Measurements from ENCODE around the gene OIT3. TPM values are rescaled to one million over a fixed set of nuclear protein-coding genes. Genes with fewer than 3 reads are reported as not detected.

The OIT3 gene
- total RNA-seq = not detected

DNA sequence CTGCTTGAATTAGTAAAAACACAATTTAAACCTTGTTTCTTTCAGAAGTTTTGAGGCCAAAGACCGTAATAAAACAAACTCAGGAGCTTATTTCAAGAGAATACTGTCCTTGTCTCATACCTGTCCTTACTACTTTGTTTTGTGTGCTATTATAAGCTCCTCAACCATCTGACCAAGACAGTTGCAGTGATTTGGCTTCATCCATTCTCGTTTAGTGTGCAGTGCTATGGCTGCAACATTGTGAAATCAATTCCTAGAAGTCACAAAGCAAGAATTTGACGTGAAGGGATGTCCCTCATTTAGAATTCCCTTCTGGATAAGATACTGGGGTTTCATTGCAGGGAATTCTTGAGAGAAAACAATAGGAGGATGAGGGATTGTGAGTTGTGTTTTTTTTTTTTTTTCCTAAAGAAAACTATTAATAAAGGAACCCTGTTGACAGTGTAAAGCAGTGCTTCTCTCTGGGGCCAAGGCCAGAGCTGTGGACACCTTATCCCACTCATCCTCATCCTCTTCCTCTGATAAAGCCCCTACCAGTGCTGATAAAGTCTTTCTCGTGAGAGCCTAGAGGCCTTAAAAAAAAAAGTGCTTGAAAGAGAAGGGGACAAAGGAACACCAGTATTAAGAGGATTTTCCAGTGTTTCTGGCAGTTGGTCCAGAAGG is at the start of gene OIT3:
TSS of gene OIT3 (plus strand) at position 604 of the 663 bp plus-strand sequence. CDS start 60 bp downstream, outside the sequence.
- H3K27me3 Mint-ChIP-seq = peaks cover 11% of the 10 kb centered on the region
- POLR2A ChIA-PET = interaction anchor here (0.7 kb wide), 1 partner anchor 206 kb away, joined by 4 read pairs; no protein-coding TSS in a partner anchor

DNA sequence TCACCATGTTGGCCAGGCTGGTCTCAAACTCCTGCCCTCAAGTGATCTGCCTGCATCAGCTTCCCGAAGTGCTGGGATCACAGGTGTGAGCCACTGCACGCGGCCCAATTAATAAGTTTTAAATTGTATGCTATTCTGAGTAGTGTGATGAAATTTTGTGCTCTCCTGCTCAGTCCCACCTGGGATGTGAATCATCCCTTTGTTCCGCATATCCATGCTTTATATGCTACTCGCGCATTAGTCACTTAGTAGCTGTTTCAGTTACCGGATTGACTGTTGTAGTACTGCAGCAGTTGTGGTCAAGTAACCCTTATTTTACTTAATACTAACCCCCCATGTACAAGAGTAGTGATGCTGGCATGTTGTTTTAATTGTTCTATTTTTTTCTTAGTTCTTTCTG is 47.3 kb upstream of the OIT3 start:
- POLR2A ChIA-PET = no interaction called here

More for the DNA sequence above, at the start of gene OIT3:
- no peak for DNase-seq
- peaks cover 3% of the 10 kb centered on the region for H3K4me1 Mint-ChIP-seq
- no peak within 1 kb of the TSS for H3K4me3 Mint-ChIP-seq
- H3K9me3 Mint-ChIP-seq = no peaks in the 10 kb centered on the region
- H3K36me3 Mint-ChIP-seq (ENCODE audit: low read depth) = peaks cover 7% of the 10 kb centered on the region
- CTCF ChIA-PET = no interaction called here
- no peak within 1 kb of the TSS for H3K27ac Mint-ChIP-seq

DNA sequence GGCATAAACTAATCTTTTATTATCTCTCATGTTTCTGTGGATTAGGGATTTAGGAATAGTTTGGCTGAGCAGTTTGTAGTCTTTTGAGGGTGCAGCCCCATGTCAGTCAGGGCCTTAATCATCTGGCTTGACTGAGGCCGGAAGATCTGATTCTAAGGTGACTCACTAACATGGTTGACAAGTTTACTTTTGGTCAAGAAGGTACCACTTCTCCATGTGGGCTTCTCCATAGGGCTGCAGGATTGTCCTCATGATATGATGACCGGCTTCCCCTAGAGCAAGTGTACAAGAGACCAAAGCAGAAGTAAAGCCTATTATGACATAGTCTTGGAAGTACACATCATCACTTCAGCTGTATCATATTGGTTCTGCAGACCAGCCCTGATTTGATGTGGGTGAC is 45.9 kb upstream of the OIT3 start:
- peaks cover 6% of the 10 kb centered on the region for H3K9me3 Mint-ChIP-seq
- H3K4me1 Mint-ChIP-seq = no peaks in the 10 kb centered on the region
- no peaks in the 10 kb centered on the region for H3K27me3 Mint-ChIP-seq
- H3K27ac Mint-ChIP-seq = no peak overlapping the region
- DNase-seq = no peak
- peaks cover 2% of the 10 kb centered on the region for H3K36me3 Mint-ChIP-seq (ENCODE audit: low read depth)
- ChIA-PET POLR2A (no interaction called here), CTCF (no interaction called here)
- H3K4me3 Mint-ChIP-seq = no peak overlapping the region

More for the DNA sequence above, 47.3 kb upstream of the OIT3 start:
- Mint-ChIP-seq H3K4me1 (peaks cover 10% of the 10 kb centered on the region), H3K27me3 (no peaks in the 10 kb centered on the region), H3K36me3 (ENCODE audit: low read depth) (peaks cover under 1% of the 10 kb centered on the region), H3K27ac (no peak overlapping the region), H3K9me3 (peaks cover 2% of the 10 kb centered on the region), H3K4me3 (no peak overlapping the region)
- CTCF ChIA-PET = interaction anchor here (0.6 kb wide), 1 partner anchor 31 kb away, joined by 3 read pairs; no protein-coding TSS in a partner anchor
- no peak for DNase-seq

DNA sequence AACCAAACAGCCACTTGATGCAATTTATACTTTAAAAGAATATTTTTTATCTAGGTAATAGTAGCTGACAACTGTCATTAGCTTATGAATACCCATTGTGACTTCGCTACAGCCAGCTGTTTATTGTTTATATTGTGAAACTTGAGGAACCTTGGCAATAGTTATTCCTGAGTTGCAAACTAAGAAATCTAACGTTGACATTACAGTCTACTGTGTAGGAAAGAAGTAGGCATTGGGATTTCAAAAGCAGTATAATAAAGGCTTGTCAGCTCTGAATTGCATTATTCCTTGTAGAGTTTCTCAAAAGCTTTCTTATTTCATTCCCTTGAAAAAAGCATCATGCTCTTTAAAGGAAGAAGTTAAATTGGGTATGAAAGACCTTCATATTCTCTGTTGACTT is 42.7 kb upstream of the OIT3 start:
- no peak overlapping the region for H3K27ac Mint-ChIP-seq
- CTCF ChIA-PET = interaction anchor here (1.0 kb wide), 1 partner anchor 26 kb away, joined by 3 read pairs; no protein-coding TSS in a partner anchor

DNA sequence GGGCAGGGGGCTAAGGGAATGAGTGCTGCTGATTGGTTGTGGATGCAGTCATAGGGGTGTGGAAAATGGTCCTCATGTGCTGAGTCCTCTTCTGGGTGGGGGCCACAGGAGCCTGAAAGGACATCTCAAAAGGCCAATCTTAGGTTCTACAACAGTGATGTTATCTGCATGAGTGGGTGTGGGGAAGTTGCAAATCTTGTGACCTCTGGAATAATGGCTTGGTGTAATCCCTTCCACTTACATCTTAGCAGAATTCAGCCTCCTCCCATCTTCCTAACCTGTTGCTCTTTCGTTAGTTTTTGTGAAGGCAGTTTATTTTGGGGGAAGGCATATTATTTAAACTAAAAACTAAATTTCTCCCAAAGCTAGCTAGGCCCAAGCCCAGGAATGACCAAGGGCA is 42.0 kb upstream of the OIT3 start:
- H3K4me1 Mint-ChIP-seq = no peaks in the 10 kb centered on the region
- POLR2A ChIA-PET = no interaction called here
- no peak overlapping the region for H3K4me3 Mint-ChIP-seq

More for the DNA sequence above, 42.7 kb upstream of the OIT3 start:
- H3K4me1 Mint-ChIP-seq = no peaks in the 10 kb centered on the region
- H3K4me3 Mint-ChIP-seq = no peak overlapping the region
- H3K9me3 Mint-ChIP-seq = peaks cover 6% of the 10 kb centered on the region
- H3K27me3 Mint-ChIP-seq = no peaks in the 10 kb centered on the region
- peaks cover 2% of the 10 kb centered on the region for H3K36me3 Mint-ChIP-seq (ENCODE audit: low read depth)
- POLR2A ChIA-PET = no interaction called here
- DNase-seq = no peak

DNA sequence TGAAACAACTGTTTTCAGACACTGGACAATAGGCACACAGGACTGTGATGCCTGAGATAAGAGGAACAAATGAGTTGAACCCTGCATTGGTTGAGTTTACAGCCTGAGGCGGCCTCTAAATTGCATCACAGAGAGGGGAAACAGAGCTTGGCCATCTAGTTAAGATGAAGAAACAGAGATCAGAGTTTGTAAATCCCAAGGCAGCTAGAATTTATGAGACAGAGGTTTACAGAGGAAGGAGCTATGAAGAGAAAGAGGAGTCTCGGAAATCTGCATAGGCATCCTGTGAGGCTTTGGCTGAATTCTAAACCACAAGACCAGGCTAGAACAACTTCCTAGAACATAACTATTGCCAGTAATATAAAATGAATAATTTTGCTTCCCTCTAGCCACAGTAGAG is 41.0 kb upstream of the OIT3 start:
- no peak for DNase-seq
- H3K27me3 Mint-ChIP-seq = no peaks in the 10 kb centered on the region
- ChIA-PET POLR2A (no interaction called here), CTCF (no interaction called here)
- peaks cover 2% of the 10 kb centered on the region for H3K36me3 Mint-ChIP-seq (ENCODE audit: low read depth)
- no peak overlapping the region for H3K4me3 Mint-ChIP-seq
- no peaks in the 10 kb centered on the region for H3K4me1 Mint-ChIP-seq
- no peak overlapping the region for H3K27ac Mint-ChIP-seq
- peaks cover 6% of the 10 kb centered on the region for H3K9me3 Mint-ChIP-seq

More for the DNA sequence above, 42.0 kb upstream of the OIT3 start:
- no peak for DNase-seq
- Mint-ChIP-seq H3K9me3 (peaks cover 6% of the 10 kb centered on the region), H3K36me3 (ENCODE audit: low read depth) (peaks cover 2% of the 10 kb centered on the region), H3K27me3 (no peaks in the 10 kb centered on the region), H3K27ac (no peak overlapping the region)
- CTCF ChIA-PET = no interaction called here

DNA sequence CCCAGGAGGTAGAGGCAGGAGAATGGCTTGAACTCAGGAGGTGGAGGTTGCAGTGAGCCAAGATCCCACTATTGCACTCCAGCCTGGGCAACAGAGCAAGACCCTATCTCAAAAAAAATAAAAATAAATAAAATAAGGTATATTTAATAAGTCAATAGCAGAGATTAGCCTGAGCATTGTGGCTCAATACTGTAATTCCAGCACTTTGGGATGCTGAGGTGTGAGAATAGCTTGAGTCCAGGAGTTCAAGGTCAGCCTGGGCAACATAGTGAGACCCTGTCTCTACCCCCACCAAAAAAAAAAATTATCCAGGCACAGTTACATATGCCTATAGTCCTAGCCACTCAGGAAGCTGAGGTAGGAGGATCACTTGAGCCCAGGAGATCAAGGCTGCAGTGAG is 38.4 kb upstream of the OIT3 start:
- Mint-ChIP-seq H3K36me3 (ENCODE audit: low read depth) (peaks cover 4% of the 10 kb centered on the region), H3K27me3 (no peaks in the 10 kb centered on the region), H3K4me1 (no peaks in the 10 kb centered on the region), H3K4me3 (no peak overlapping the region), H3K9me3 (peaks cover 6% of the 10 kb centered on the region), H3K27ac (no peak overlapping the region)
- CTCF ChIA-PET = no interaction called here
- POLR2A ChIA-PET = no interaction called here
- no peak for DNase-seq

DNA sequence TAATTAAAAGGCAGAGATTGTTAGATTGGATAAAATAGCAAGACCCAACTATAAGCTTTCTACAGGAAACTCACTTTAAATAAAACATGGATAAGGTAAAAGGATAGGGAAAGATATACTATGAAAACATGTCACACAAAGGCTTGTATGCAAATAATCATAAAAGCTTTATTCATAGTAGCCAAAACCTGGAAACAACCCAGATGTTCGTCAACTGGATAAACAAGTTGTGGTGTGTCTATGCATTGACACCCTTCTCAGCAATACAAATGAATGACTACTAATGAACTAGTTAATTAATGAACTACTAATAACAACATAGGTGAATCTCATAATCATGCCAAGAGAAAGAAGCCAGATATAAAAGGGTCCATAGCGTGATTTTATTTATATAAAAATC is 37.7 kb upstream of the OIT3 start:
- no peaks in the 10 kb centered on the region for H3K4me1 Mint-ChIP-seq
- ChIA-PET POLR2A (no interaction called here), CTCF (no interaction called here)

DNA sequence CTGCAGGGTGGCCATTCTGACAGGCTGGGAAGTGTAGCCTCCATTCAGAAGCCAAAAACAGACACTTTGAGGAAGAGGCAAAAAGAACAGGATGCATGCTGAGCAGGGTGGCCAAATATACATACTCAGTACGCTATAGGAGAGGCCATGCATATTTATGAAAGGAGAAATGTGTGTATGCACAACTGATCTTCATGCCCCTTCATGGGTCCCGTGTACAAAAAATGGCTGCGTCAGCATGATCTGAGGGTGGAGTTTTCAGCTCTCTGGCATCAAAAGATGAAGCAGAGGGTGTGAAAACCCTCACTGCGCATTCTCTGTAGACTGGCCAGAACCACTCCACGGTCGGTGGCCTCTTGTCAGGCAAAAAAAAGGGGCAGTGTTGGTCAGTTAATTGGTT is 35.5 kb upstream of the OIT3 start:
- Mint-ChIP-seq H3K9me3 (no peaks in the 10 kb centered on the region), H3K4me3 (no peak overlapping the region), H3K4me1 (no peaks in the 10 kb centered on the region), H3K27me3 (no peaks in the 10 kb centered on the region), H3K36me3 (ENCODE audit: low read depth) (peaks cover 2% of the 10 kb centered on the region), H3K27ac (no peak overlapping the region)
- no peak for DNase-seq
- CTCF ChIA-PET = interaction anchor here (0.9 kb wide), 1 partner anchor 45 kb away, joined by 4 read pairs; no protein-coding TSS in a partner anchor
- POLR2A ChIA-PET = no interaction called here

More for the DNA sequence above, 37.7 kb upstream of the OIT3 start:
- Mint-ChIP-seq H3K9me3 (peaks cover 6% of the 10 kb centered on the region), H3K36me3 (ENCODE audit: low read depth) (peaks cover 4% of the 10 kb centered on the region), H3K27me3 (no peaks in the 10 kb centered on the region), H3K4me3 (no peak overlapping the region), H3K27ac (no peak overlapping the region)
- no peak for DNase-seq

DNA sequence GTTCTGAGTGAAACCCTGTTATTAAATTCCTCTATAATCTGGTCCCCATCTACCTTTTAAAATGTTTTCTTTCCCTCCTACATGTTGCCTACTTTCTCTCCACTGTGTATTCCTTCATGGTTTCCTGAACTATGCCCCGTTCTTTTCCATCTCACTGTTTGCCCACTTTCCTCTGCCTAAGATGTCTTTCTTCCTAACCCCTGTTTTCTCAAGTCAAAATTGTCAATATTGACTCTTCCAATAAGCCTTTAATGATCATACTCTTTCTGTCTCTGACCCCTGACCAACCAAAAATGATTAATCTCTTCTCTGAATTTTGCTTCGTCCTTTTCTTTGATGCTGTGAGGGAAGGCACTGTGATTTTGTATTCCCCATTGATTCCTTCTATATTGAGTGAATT is 30.6 kb upstream of the OIT3 start:
- DNase-seq = no peak
- Mint-ChIP-seq H3K27ac (no peak overlapping the region), H3K9me3 (no peaks in the 10 kb centered on the region), H3K4me3 (no peak overlapping the region), H3K27me3 (no peaks in the 10 kb centered on the region), H3K36me3 (ENCODE audit: low read depth) (peaks cover 2% of the 10 kb centered on the region), H3K4me1 (no peaks in the 10 kb centered on the region)
- POLR2A ChIA-PET = no interaction called here
- CTCF ChIA-PET = no interaction called here

DNA sequence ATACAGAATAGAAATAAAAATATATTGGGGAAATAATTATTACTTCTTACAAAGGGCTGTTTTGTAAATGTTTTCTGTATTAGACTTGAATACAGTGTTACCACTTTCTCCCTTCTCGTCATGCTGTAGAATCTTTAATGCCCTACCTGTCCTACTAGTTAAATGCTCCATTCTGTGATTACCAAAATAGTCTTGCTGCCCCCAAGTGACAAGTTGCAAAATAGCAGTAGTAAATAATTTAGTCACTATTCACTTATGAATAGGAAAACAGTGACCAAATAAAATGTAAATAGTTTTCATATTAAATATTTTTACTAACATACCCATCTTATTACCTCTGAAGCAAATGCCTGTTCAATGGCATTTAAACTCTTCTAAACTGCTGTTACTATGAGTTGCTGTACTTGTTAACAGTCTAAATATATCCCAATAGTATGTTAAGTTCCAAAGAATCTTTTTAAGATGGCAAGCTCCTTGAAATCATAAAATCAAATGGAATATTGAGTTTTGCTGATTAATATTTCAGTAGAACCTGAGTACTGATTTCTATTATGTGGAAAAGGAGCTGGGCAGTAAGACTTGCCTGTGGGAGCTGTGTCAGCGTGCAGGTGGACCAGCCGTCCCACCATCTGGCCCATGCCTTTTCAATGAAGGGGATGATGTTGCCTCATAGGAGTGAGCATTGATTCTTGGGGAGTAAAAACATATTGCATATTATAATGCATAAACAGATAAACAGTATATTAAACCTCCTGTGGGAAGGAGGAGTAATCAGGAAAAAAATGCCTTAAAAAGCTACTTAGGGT is 18.1 kb upstream of the OIT3 start:
- Mint-ChIP-seq H3K9me3 (no peaks in the 10 kb centered on the region), H3K36me3 (ENCODE audit: low read depth) (peaks cover 8% of the 10 kb centered on the region), H3K4me1 (no peaks in the 10 kb centered on the region), H3K4me3 (no peak overlapping the region), H3K27me3 (no peaks in the 10 kb centered on the region), H3K27ac (no peak overlapping the region)
- no peak for DNase-seq
- ChIA-PET POLR2A (interaction anchor here (1.0 kb wide), 1 partner anchor 222 kb away, joined by 3 read pairs; no protein-coding TSS in a partner anchor), CTCF (interaction anchor here (1.8 kb wide), 2 partner anchors 15 to 511 kb away, joined by 5 to 7 read pairs; no protein-coding TSS in a partner anchor)

DNA sequence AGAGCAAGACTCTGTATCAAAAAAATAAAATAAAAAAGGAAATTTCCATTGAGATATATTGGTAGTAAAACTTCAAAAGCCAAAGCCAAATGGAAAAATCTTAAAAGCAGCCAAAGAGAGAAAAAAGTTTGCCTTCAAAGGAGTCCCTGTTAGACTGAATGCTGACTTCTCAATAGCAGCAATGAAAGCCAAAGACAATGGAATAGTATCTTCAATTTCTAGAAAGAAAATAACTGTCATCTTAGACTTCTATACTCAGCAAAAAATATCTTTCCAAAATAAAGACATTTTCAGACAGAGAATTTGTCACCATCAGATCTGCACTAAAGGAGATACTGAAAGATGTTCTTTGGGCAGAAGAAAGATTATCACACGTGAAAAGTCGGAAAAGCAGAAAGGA is 14.3 kb upstream of the OIT3 start:
- H3K27ac Mint-ChIP-seq = no peak overlapping the region
- H3K4me3 Mint-ChIP-seq = no peak overlapping the region
- H3K9me3 Mint-ChIP-seq = no peaks in the 10 kb centered on the region
- no peak for DNase-seq
- CTCF ChIA-PET = no interaction called here
- H3K36me3 Mint-ChIP-seq (ENCODE audit: low read depth) = peaks cover 13% of the 10 kb centered on the region
- POLR2A ChIA-PET = no interaction called here
- H3K4me1 Mint-ChIP-seq = no peaks in the 10 kb centered on the region
- H3K27me3 Mint-ChIP-seq = no peaks in the 10 kb centered on the region

DNA sequence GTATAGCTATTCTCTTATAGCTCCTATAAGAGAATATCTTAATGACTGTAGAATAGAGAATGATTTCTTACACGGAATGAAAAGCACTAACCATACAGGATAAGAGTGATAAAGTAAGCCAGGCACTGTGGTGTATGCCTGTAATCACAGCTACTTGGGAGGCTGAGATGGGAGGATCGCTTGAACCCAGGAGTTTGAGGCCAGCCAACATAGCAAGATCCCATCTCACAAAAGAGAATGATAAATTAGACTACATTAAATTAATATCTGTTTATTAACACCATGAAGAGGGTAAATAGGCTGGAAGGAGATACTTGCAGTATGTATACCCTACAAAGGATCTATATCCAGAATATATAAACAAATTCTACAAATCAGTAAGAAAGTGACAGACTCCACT is 12.2 kb upstream of the OIT3 start:
- Mint-ChIP-seq H3K4me3 (no peak overlapping the region), H3K4me1 (no peaks in the 10 kb centered on the region), H3K27ac (no peak overlapping the region), H3K27me3 (no peaks in the 10 kb centered on the region), H3K36me3 (ENCODE audit: low read depth) (peaks cover 19% of the 10 kb centered on the region), H3K9me3 (no peaks in the 10 kb centered on the region)
- ChIA-PET POLR2A (no interaction called here), CTCF (no interaction called here)
- DNase-seq = no peak
